Measurements from ENCODE around the gene HOXB2. TPM values are rescaled to one million over a fixed set of nuclear protein-coding genes. Genes with fewer than 3 reads are reported as not detected.

HOXB2 gene
- total RNA-seq, 1 experiment from 2014 or later = not detected

DNA sequence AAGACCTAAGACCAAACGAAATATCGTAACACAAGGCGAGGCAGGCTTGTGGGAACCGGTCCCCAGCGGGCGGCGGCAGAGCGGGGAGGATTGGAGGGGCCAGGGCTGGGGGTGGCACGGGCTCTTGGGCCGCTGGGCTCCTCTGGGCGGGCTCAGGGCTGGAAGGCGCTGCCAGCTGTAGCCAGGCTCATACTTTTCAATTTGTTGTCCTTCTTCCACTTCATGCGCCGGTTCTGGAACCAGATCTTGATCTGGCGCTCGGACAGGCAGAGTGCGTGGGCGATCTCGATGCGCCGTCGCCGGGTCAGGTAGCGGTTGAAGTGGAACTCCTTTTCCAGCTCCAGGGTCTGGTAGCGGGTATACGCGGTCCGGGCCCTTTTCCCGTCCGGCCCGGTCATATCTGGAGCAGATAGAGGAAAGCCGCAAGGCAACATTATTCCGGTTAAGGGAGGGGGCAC, 47.2 kb upstream of the HOXB2 start:
- Histone ChIP-seq H2BK120ac (ENCODE audit: low read depth, low read length, poor library complexity, severe bottlenecking) (no peak overlapping the region), H2BK15ac (ENCODE audit: low read depth, low read length) (no peak overlapping the region), H3K14ac (ENCODE audit: insufficient read depth, low read length) (no peak overlapping the region), H3K56ac (ENCODE audit: insufficient read length, low read depth, low read length) (no peak overlapping the region), H4K91ac (ENCODE audit: insufficient read length, low read depth, low read length) (no peak overlapping the region), H4K5ac (ENCODE audit: insufficient read length, low read depth, low read length) (no peak overlapping the region), H2BK20ac (ENCODE audit: low read depth, low read length, poor library complexity, severe bottlenecking) (no peak overlapping the region), H2AK5ac (ENCODE audit: insufficient read length, low read length) (no peak overlapping the region), H3T11ph (ENCODE audit: low read length) (no peak overlapping the region), H3K23ac (ENCODE audit: insufficient read length, low read depth, low read length) (no peak overlapping the region), H2BK5ac (ENCODE audit: insufficient read length, low read length) (no peak overlapping the region), H3K79me2 (ENCODE audit: insufficient read depth, low read length) (no peaks in the 10 kb centered on the region), H3K4me2 (ENCODE audit: insufficient read depth, insufficient read length, low read length) (no peak overlapping the region), H2AFZ (ENCODE audit: low read length) (no peak overlapping the region), H3K4me1 (ENCODE audit: insufficient read depth, low read length) (no peaks in the 10 kb centered on the region), H4K20me1 (ENCODE audit: control insufficient read depth, insufficient read depth, insufficient read length) (no peaks in the 10 kb centered on the region), H3K27me3 (ENCODE audit: insufficient read depth, low read length) (peaks cover 99% of the 10 kb centered on the region), H3K4ac (ENCODE audit: low read depth, low read length) (no peak overlapping the region), H3K79me1 (ENCODE audit: insufficient read depth, low read depth, low read length, poor library complexity, severe bottlenecking) (no peaks in the 10 kb centered on the region), H3K9me3 (ENCODE audit: control insufficient read depth, low read depth, low read length) (no peaks in the 10 kb centered on the region), H3K23me2 (ENCODE audit: insufficient read length, low read depth, low read length, poor library complexity, severe bottlenecking) (no peaks in the 10 kb centered on the region), H3K27ac (ENCODE audit: insufficient read length, low read depth, low read length) (no peak overlapping the region), H2BK12ac (ENCODE audit: insufficient read length, low read depth, low read length) (no peak overlapping the region), H3K18ac (ENCODE audit: insufficient read length, low read depth, low read length) (no peak overlapping the region), H3K9ac (ENCODE audit: extremely low read depth, insufficient read length, low read length) (no peak overlapping the region), H4K8ac (replicated peaks; ENCODE audit: insufficient read length, low read depth, low read length) (no peak overlapping the region)
- H3K9me3 Mint-ChIP-seq = peaks cover 7 to 16% of the 10 kb centered on the region in 2 experiments; a peak in 3 of 5 replicates
- no peak overlapping the region for H3K27ac Mint-ChIP-seq
- no CpG with 5 or more reads among the region's 33 CpGs for WGBS (ENCODE audit: extremely low coverage, insufficient read length, low lambda C conversion rate)
- H3K4me3 Mint-ChIP-seq = no peak overlapping the region
- no peaks in the 10 kb centered on the region for H3K36me3 Mint-ChIP-seq (ENCODE audit: insufficient read depth in 1 of 3, low read depth in 3 of 3)
- TF ChIP-seq, protein P1, sequence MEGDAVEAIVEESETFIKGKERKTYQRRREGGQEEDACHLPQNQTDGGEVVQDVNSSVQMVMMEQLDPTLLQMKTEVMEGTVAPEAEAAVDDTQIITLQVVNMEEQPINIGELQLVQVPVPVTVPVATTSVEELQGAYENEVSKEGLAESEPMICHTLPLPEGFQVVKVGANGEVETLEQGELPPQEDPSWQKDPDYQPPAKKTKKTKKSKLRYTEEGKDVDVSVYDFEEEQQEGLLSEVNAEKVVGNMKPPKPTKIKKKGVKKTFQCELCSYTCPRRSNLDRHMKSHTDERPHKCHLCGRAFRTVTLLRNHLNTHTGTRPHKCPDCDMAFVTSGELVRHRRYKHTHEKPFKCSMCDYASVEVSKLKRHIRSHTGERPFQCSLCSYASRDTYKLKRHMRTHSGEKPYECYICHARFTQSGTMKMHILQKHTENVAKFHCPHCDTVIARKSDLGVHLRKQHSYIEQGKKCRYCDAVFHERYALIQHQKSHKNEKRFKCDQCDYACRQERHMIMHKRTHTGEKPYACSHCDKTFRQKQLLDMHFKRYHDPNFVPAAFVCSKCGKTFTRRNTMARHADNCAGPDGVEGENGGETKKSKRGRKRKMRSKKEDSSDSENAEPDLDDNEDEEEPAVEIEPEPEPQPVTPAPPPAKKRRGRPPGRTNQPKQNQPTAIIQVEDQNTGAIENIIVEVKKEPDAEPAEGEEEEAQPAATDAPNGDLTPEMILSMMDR (conservative IDR thresholded peaks at IDR 0.05) = no peak
- peaks cover 100% of the 10 kb centered on the region for H3K27me3 Mint-ChIP-seq (ENCODE audit: low read depth)
- DNase-seq = no peak
- H3K4me1 Mint-ChIP-seq = peaks cover 4 to 28% of the 10 kb centered on the region in 2 experiments
